ENCODE data around the gene ANO6.

ANO6 gene

DNA sequence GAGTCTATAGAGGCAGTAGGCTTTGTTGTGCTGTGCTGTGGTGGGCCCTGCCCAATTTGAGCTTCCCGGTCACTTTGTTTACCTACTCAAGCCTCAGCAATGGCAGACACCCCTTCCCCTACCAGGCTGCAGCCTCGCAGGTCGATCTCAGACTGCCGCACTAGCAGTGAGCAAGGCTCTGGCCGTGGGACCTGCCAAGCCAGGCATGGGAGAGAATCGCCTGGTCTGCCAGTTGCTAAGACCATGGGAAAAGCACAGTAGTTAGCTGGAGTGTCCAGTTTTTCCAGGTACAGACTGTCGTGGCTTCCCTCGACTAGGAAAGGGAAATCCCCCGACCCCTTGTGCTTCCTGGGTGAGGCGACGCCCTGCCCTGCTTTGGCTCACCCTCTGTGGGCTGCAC, 26.3 kb downstream of the ANO6 start:
- peaks cover 0 to 3% of the 10 kb centered on the region in 2 donors for H3K36me3 ChIP-seq (ENCODE audit: control insufficient read depth in 1 of 2, insufficient read depth in 2 of 2, low read length in 2 of 2)
- no peaks in the 10 kb centered on the region for H3K27me3 ChIP-seq (ENCODE audit: control insufficient read depth in 1 of 2, insufficient read depth in 2 of 2, low read length in 2 of 2)
- peaks cover 0 to 8% of the 10 kb centered on the region in 2 donors for H3K4me1 ChIP-seq (ENCODE audit: control insufficient read depth in 1 of 2, insufficient read depth in 2 of 2, low read length in 2 of 2)
- H3K27ac ChIP-seq (ENCODE audit: low read depth, low read length), result no peak overlapping the region
- H3K9ac ChIP-seq (ENCODE audit: low read depth in 1 of 2, low read length in 2 of 2), result no peak overlapping the region
- H3K9me3 ChIP-seq (ENCODE audit: control insufficient read depth in 1 of 2, low read length in 2 of 2), result no peaks in the 10 kb centered on the region
- H3K4me3 ChIP-seq (ENCODE audit: low read depth in 1 of 2, low read length in 2 of 2), result no peak overlapping the region

DNA sequence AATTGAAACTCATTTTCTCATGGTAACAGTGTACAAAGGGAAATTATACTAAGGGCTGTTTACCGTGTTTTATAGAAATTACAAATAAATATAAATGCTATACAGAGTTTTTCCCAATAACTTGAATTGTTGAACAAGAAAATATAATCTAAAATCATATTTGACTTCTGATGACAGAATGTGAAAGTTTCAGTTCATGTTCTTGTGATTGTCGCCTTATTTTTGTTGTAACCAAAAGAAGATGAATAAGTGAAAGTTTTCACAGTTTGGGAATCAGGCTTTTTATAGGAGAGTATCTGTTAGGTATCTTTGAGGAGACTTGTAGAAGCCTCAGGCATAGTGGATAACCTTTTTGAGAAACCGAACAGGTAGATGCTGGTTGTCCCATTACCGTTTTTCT, 28.1 kb downstream of the ANO6 start:
- no peaks in the 10 kb centered on the region for H3K9me3 ChIP-seq (ENCODE audit: control insufficient read depth in 1 of 2, low read length in 2 of 2)
- H3K4me3 ChIP-seq (ENCODE audit: low read depth in 1 of 2, low read length in 2 of 2), result no peak overlapping the region
- H3K27ac ChIP-seq (ENCODE audit: low read depth, low read length), result no peak overlapping the region
- H3K4me1 ChIP-seq (ENCODE audit: control insufficient read depth in 1 of 2, insufficient read depth in 2 of 2, low read length in 2 of 2), result peaks cover 0 to 8% of the 10 kb centered on the region in 2 donors
- no peak overlapping the region for H3K9ac ChIP-seq (ENCODE audit: low read depth in 1 of 2, low read length in 2 of 2)
- no peaks in the 10 kb centered on the region for H3K27me3 ChIP-seq (ENCODE audit: control insufficient read depth in 1 of 2, insufficient read depth in 2 of 2, low read length in 2 of 2)
- peaks cover 0 to 3% of the 10 kb centered on the region in 2 donors for H3K36me3 ChIP-seq (ENCODE audit: control insufficient read depth in 1 of 2, insufficient read depth in 2 of 2, low read length in 2 of 2)

DNA sequence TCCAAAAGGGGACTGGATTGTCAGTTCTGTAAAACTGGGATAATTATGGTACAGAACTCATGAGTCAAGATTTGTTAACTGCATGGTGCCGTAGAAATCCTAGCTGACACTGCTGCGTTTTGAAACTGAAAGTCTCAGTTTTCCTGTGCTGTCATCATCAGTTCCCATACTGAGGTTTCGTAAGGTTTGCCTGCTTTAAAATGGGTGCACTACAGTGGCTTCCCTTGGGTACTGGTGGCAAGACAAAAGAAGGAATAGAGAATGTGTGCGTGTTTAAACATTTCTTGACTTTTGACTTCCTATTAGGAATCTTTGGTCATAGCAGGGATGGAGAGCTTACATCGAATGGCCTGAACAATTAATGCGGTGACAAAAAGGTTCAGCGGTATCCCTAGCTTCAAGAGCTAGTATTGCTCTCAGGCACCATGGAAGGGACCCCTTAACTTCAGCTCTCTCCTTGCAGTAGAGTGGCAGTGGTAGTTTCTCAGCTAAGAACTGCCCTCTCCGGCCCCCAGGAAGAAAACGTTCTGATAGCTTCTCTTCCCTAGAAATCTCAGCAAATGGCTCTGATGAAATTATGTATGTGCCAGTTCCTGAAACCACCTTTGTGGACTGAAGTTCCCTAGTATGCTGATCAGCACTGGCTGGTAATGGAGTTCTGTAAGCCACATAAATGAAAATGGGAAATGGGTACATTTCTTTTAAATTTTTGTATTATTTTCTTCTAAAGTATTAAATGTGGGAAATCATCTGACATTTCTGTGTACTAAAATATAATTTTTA, 28.9 kb downstream of the ANO6 start:
- Histone ChIP-seq H3K27ac (ENCODE audit: low read depth, low read length) (no peak overlapping the region), H3K27me3 (ENCODE audit: control insufficient read depth in 1 of 2, insufficient read depth in 2 of 2, low read length in 2 of 2) (no peaks in the 10 kb centered on the region), H3K4me1 (ENCODE audit: control insufficient read depth in 1 of 2, insufficient read depth in 2 of 2, low read length in 2 of 2) (peaks cover 0 to 8% of the 10 kb centered on the region in 2 donors), H3K36me3 (ENCODE audit: control insufficient read depth in 1 of 2, insufficient read depth in 2 of 2, low read length in 2 of 2) (peaks cover 0 to 3% of the 10 kb centered on the region in 2 donors), H3K9ac (ENCODE audit: low read depth in 1 of 2, low read length in 2 of 2) (no peak overlapping the region), H3K9me3 (ENCODE audit: control insufficient read depth in 1 of 2, low read length in 2 of 2) (no peaks in the 10 kb centered on the region), H3K4me3 (ENCODE audit: low read depth in 1 of 2, low read length in 2 of 2) (peak overlapping the region; percentile 12 to 41)

DNA sequence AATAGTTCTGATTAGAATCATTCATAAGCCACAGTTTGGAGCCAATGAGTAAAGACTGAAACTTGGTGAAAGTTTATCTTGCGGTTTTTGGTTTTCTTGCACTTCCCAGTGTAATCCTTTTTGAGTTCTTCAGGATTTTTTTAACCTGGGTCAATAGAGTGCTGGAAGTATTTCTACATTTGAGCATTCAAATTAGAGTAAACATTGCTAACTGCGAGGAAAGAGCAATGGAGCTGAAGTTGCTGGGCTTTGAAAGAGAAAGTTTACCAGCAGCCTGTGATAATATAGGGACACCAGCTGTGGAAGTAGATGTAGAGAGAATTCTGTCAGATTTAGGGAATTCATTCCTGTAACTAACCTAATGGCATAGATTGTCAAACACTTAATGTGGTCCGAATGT, 30.3 kb downstream of the ANO6 start:
- no peak overlapping the region for H3K4me3 ChIP-seq (ENCODE audit: low read depth in 1 of 2, low read length in 2 of 2)
- H3K27ac ChIP-seq (ENCODE audit: low read depth, low read length), result no peak overlapping the region
- H3K9me3 ChIP-seq (ENCODE audit: control insufficient read depth in 1 of 2, low read length in 2 of 2), result no peaks in the 10 kb centered on the region
- peaks cover 0 to 8% of the 10 kb centered on the region in 2 donors for H3K4me1 ChIP-seq (ENCODE audit: control insufficient read depth in 1 of 2, insufficient read depth in 2 of 2, low read length in 2 of 2)
- H3K9ac ChIP-seq (ENCODE audit: low read depth in 1 of 2, low read length in 2 of 2), result no peak overlapping the region
- H3K36me3 ChIP-seq (ENCODE audit: control insufficient read depth in 1 of 2, insufficient read depth in 2 of 2, low read length in 2 of 2), result peaks cover 0 to 3% of the 10 kb centered on the region in 2 donors
- H3K27me3 ChIP-seq (ENCODE audit: control insufficient read depth in 1 of 2, insufficient read depth in 2 of 2, low read length in 2 of 2), result no peaks in the 10 kb centered on the region

DNA sequence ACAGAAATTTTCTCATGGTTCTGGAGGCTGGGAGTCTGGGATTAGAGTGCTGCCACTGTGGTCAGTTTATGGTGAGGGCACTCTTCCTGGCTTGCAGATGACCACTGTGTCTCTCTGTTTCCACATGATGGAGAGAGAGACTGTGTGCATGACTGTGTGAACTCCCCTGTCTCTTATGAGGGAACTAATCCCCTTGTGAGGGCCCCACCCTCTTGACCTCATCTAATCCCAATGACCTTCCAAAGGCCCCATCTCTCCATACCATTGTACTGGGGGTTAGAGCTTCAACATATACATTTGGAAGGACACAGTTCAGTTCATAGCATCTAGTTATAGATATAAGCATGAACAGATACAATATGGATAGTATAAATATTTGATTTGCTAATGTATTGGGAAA, 31.7 kb downstream of the ANO6 start:
- no peak overlapping the region for H3K9ac ChIP-seq (ENCODE audit: low read depth in 1 of 2, low read length in 2 of 2)

DNA sequence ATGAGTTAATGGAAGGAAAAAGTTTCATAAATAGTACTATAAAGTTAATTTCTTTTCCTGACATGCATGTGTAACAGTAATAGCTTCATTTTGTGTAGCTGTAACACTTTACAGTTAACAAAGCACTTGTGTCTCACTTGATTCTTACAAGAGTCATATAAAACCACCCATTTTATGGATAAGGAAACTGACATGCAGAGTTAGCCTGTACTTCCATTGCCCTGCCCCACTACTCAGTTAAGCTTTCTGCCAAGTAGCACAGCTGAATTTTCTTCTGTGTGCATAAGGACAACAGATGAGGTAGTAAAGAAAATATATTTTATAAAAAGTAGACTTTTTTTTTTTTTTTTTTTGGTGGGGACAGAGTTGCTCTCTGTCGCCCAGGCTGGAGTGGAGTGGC, 32.2 kb downstream of the ANO6 start:
- Histone ChIP-seq H3K4me3 (ENCODE audit: low read depth in 1 of 2, low read length in 2 of 2) (no peak overlapping the region), H3K36me3 (ENCODE audit: control insufficient read depth in 1 of 2, insufficient read depth in 2 of 2, low read length in 2 of 2) (no peaks in the 10 kb centered on the region), H3K27me3 (ENCODE audit: control insufficient read depth in 1 of 2, insufficient read depth in 2 of 2, low read length in 2 of 2) (no peaks in the 10 kb centered on the region), H3K9me3 (ENCODE audit: control insufficient read depth in 1 of 2, low read length in 2 of 2) (no peaks in the 10 kb centered on the region), H3K27ac (ENCODE audit: low read depth, low read length) (no peak overlapping the region), H3K9ac (ENCODE audit: low read depth in 1 of 2, low read length in 2 of 2) (no peak overlapping the region), H3K4me1 (ENCODE audit: control insufficient read depth in 1 of 2, insufficient read depth in 2 of 2, low read length in 2 of 2) (peaks cover 0 to 8% of the 10 kb centered on the region in 2 donors)

More for the DNA sequence above, 31.7 kb downstream of the ANO6 start:
- H3K4me1 ChIP-seq (ENCODE audit: control insufficient read depth in 1 of 2, insufficient read depth in 2 of 2, low read length in 2 of 2), result peaks cover 0 to 8% of the 10 kb centered on the region in 2 donors
- no peak overlapping the region for H3K27ac ChIP-seq (ENCODE audit: low read depth, low read length)
- no peak overlapping the region for H3K4me3 ChIP-seq (ENCODE audit: low read depth in 1 of 2, low read length in 2 of 2)
- H3K27me3 ChIP-seq (ENCODE audit: control insufficient read depth in 1 of 2, insufficient read depth in 2 of 2, low read length in 2 of 2), result no peaks in the 10 kb centered on the region
- H3K36me3 ChIP-seq (ENCODE audit: control insufficient read depth in 1 of 2, insufficient read depth in 2 of 2, low read length in 2 of 2), result no peaks in the 10 kb centered on the region
- no peaks in the 10 kb centered on the region for H3K9me3 ChIP-seq (ENCODE audit: control insufficient read depth in 1 of 2, low read length in 2 of 2)

DNA sequence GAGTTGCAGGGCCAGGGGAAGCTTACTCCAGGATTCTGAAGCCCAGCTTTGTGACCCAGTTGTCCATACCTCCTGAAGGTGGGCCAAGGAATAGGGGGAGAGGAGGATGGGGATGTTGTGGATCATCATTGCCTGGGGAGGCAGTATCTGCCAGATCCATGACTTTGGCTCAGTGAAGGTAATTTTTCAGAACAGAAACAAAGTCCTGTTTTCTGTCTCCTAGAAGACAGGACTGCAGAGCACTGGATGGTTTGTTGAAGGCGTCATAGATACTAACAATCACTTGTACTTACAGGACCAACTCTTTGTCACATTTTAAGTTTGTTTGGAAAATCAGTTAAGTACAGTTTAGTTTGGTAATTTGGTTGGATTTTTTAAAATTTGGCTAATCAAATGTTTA, 38.4 kb downstream of the ANO6 start:
- peaks cover 5 to 17% of the 10 kb centered on the region in 2 donors for H3K4me1 ChIP-seq (ENCODE audit: control insufficient read depth in 1 of 2, insufficient read depth in 2 of 2, low read length in 2 of 2)

DNA sequence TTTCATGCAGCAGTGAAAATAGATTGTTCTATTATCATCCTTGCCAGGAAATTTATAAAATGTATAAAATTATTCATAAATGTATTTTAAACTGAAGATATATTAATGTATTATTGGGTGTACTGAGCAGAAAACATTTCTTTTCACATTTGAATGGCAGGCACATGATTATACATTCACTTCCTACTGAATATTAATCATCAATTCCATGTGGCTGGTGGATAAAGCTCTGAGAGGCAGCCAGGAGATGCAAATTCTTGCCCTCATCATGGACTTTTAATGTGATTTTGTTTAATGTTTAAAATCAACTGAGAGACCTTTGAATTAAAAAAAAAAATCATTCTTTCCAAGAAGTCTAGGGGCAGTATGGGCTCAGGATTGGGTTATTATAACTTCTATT, 40.8 kb downstream of the ANO6 start:
- Histone ChIP-seq H3K4me1 (ENCODE audit: control insufficient read depth in 1 of 2, insufficient read depth in 2 of 2, low read length in 2 of 2) (peaks cover 15 to 29% of the 10 kb centered on the region in 2 donors), H3K4me3 (ENCODE audit: low read depth in 1 of 2, low read length in 2 of 2) (no peak overlapping the region), H3K36me3 (ENCODE audit: control insufficient read depth in 1 of 2, insufficient read depth in 2 of 2, low read length in 2 of 2) (no peaks in the 10 kb centered on the region), H3K9me3 (ENCODE audit: control insufficient read depth in 1 of 2, low read length in 2 of 2) (no peaks in the 10 kb centered on the region), H3K27ac (ENCODE audit: low read depth, low read length) (no peak overlapping the region), H3K27me3 (ENCODE audit: control insufficient read depth in 1 of 2, insufficient read depth in 2 of 2, low read length in 2 of 2) (no peaks in the 10 kb centered on the region), H3K9ac (ENCODE audit: low read depth in 1 of 2, low read length in 2 of 2) (no peak overlapping the region)

More for the DNA sequence above, 38.4 kb downstream of the ANO6 start:
- Histone ChIP-seq H3K27ac (ENCODE audit: low read depth, low read length) (no peak overlapping the region), H3K9ac (ENCODE audit: low read depth in 1 of 2, low read length in 2 of 2) (no peak overlapping the region), H3K4me3 (ENCODE audit: low read depth in 1 of 2, low read length in 2 of 2) (no peak overlapping the region), H3K36me3 (ENCODE audit: control insufficient read depth in 1 of 2, insufficient read depth in 2 of 2, low read length in 2 of 2) (no peaks in the 10 kb centered on the region), H3K27me3 (ENCODE audit: control insufficient read depth in 1 of 2, insufficient read depth in 2 of 2, low read length in 2 of 2) (no peaks in the 10 kb centered on the region), H3K9me3 (ENCODE audit: control insufficient read depth in 1 of 2, low read length in 2 of 2) (no peaks in the 10 kb centered on the region)

DNA sequence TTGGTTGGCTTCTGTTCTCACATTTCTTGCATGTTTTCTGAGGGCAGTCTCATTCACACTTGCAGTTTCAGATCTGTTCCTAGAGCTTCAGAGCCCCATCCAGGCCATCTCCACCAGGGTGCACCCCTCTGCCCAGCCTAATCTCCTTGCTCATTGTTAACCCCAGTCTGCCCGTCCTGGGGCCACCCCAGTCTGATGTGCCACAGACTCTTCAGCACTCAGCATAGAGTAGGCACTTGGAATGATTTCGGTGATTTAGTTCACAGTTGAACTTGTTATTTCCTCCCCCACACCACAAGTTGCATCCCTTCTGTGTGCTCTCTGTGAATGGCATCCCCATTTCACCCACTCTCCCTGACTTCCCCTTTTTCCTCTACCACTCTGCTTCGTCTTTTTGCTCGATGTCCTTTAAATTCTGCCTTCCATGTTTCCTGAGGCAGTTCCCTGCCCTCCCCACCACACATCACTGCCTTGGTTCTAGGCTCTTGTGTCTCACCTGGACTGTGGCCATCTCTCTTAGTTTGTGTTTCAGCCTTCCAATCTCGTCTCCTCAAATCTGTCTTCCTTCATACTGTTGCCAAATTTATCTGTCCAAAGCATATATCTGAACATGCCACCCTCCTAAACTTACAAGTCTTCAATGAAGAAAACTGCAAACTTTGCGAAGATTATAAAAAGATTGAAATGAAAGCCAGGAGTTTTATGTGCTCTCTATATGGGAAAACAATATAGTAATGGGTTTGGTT, 41.5 kb downstream of the ANO6 start:
- H3K36me3 ChIP-seq (ENCODE audit: control insufficient read depth in 1 of 2, insufficient read depth in 2 of 2, low read length in 2 of 2), result no peaks in the 10 kb centered on the region
- H3K4me3 ChIP-seq (ENCODE audit: low read depth in 1 of 2, low read length in 2 of 2), result no peak overlapping the region
- peaks cover 15 to 29% of the 10 kb centered on the region in 2 donors for H3K4me1 ChIP-seq (ENCODE audit: control insufficient read depth in 1 of 2, insufficient read depth in 2 of 2, low read length in 2 of 2)
- no peaks in the 10 kb centered on the region for H3K9me3 ChIP-seq (ENCODE audit: control insufficient read depth in 1 of 2, low read length in 2 of 2)
- H3K27ac ChIP-seq (ENCODE audit: low read depth, low read length), result no peak overlapping the region
- H3K27me3 ChIP-seq (ENCODE audit: control insufficient read depth in 1 of 2, insufficient read depth in 2 of 2, low read length in 2 of 2), result no peaks in the 10 kb centered on the region
- H3K9ac ChIP-seq (ENCODE audit: low read depth in 1 of 2, low read length in 2 of 2), result no peak overlapping the region

DNA sequence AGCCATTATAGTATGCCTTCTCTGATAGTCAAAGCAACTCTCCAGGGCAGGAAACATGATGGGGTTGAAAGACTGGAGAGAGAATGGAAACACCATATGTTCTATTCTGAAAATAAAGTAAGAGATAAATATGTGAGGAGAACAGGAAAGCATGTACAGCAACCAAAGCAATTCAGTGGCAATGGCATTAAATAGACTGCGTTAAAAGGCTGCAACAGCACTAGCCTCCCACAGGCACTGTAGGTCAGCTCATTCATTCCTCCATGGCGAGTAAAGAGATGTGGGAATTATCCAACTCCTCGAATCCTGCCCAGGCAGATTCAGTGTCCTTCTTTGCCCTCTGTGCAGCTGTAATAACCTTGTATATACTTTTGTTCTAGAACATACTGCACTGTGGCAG, 43.8 kb downstream of the ANO6 start:
- H3K9me3 ChIP-seq (ENCODE audit: control insufficient read depth in 1 of 2, low read length in 2 of 2), result no peaks in the 10 kb centered on the region
- no peak overlapping the region for H3K27ac ChIP-seq (ENCODE audit: low read depth, low read length)
- peak overlapping the region in 1 of 2 donors; percentile 10 for H3K9ac ChIP-seq (ENCODE audit: low read depth in 1 of 2, low read length in 2 of 2)
- H3K4me3 ChIP-seq (ENCODE audit: low read depth in 1 of 2, low read length in 2 of 2), result peak overlapping the region; percentile 11 to 51
- H3K4me1 ChIP-seq (ENCODE audit: control insufficient read depth in 1 of 2, insufficient read depth in 2 of 2, low read length in 2 of 2), result peaks cover 15 to 38% of the 10 kb centered on the region in 2 donors
- H3K36me3 ChIP-seq (ENCODE audit: control insufficient read depth in 1 of 2, insufficient read depth in 2 of 2, low read length in 2 of 2), result no peaks in the 10 kb centered on the region
- no peaks in the 10 kb centered on the region for H3K27me3 ChIP-seq (ENCODE audit: control insufficient read depth in 1 of 2, insufficient read depth in 2 of 2, low read length in 2 of 2)
